HG03354 (cell line): Measurements from ENCODE around the gene ADAT3.
A peak's percentile ranks its signal among the peaks of the same experiment; 100 is the strongest.
"Not testable (repeated sequence)": the region's sequence is repeated elsewhere in the genome, so short reads cannot be mapped to it uniquely, and the experiment has no call there.

Source experiments
- ATAC-seq: cut with Tn5 transposase; IDR thresholded peaks from one replicate; pipeline ENCODE4 v1.9.1; 2021; ENCODE audit warnings: mild to moderate bottlenecking; ENCODE audit not compliant: unreplicated experiment, poor library complexity, severe bottlenecking

ADAT3 gene

DNA sequence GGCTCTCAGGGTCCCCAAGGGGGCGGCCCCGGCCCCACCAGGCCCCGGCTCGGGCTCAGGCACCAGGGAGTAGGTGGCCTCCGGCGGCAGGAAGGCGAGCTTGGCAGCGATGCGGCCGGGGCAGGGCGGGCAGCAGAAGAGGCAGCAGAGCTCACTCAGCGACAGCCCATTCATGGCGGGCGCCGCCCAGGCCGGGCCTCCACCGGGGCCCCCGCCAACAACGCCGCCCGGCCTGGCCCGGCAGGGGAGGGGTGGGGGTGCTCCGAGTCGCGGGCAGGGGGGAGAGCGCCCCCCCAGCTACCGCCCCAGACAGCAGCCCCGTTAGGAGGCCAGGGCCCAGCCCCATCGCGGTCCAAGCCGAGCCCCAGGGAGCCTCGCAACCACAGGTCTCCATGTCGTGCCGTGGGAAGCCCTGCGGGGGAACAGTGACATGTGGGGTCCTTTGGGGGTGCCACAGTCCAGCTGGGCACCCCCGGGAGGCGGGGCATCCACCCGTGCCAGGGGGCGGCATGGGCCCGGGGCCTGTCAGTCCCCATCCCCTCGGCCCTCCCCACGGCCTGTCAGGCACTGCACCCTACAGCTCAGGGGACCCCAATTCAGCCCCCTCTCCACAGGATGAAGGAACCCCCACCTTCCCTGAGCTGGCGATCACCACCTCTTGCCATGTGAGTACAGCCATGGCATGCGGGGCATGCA lies 23.7 kb upstream of the ADAT3 start:
- ATAC-seq = not testable (repeated sequence)

GRCh38 chr19:1882089-1882785 lies 23.0 kb upstream of the ADAT3 start:
- no peak for ATAC-seq

DNA sequence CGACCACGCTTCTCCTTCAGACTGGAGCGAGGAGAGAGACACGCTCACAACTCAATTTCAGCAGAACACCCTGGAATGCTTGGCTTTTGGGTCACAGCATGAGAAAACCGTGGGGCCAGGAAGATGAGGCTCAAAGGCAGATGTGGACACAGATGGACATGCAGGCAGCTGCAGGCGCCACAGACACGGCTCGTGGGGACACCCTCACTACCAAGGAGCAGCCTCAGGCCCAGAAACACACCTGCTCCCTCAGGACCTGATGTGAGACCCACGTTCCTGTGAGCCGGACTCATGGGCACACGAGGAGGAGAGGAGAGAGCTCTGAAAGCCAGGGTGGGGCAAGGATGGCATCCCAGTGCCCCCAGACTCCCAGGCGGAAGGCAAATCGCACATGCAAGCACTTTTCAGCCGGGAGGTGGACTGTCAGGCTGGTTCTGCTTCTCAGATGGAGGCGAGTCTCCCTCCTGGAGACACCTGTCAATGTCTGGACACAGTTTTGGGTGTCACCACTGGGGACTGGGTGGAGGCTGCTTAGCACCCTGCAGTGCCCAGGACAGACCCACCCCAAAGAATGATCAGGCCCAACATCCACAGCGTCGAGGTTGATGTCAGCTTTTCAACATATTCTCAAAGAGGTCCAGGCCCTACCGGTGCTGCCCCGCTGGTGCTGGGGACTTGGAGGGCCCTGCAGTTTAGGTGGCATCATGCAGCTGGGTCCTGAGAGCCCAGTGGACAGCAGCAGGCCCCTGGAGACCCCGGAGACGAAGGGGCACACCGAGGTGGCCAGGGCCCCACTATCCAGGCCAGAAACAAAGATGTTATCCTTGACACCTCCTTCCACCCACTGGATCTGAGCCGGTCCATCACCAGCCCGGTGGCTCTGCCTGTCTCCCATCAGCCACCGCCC lies 22.2 kb upstream of the ADAT3 start:
- no peak for ATAC-seq

DNA sequence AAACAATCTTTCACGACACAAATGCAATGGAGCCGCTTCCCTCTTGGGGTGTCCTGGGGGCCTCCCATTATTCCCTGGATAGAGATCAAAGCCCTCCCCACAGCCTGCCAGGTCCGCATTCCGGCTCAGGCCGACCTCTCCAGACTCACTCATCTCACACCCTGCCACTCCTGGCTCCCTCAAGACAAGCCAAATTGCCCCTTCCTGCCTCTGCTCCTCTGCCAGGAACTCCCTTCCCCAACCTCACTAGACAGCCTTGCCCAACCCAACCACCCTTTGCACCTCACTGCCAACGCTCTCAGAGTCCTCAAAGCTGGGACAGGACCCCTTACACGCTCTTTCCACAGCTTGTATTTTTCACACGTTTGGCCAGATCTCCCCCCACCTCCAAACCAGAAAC lies 21.4 kb upstream of the ADAT3 start:
- no peak for ATAC-seq

DNA sequence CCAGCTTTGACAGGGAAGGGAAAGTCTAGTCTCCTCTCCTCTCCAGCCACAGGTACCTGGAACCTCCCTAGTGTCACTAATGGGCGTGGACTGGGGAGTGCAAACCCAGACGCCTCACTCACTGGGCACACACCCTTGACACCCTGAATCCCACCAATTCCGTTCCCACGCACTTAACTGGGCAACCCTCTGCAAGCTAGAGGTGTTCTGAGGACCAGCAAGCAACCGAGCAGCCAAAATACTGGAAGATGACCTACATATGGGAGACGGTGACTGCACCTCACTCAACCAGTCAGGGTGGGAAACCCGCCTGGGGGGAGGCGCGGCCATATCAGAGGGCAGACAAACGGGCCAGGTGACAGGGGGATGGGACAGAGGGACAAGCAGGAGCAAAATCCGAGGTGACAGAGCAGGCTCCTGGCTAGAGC lies 20.9 kb upstream of the ADAT3 start:
- ATAC-seq = no peak

DNA sequence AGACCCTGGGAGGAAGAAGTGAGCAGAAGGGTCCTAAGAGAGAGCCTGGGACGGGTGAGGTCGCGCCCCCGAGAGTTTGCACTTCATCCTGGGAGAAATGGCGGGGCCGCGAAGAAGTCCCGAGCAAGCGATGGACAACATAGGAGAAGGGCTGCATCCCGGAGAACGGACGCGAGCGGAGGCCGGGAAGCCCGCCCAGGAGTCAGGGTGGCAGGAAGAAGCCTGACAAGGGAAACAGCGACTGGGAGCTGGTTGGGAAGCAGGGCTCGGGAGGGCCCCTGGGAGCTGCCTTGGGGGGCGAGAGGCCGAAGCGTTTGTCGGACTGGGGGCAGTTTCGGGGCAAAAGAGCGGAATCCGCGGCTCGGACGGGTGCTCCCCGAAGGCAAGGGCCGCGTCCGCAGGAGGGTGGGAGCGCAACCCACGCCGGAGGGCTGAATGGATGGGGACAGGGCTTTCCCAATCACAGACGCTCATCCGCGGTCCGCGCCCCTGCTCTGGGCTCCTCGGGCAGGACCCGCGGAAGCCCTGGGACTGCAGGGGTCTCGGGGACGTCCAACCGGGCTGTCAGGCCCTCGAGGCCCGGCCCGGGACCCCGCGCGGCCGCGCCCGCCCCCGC lies 20.4 kb upstream of the ADAT3 start:
- ATAC-seq = peak; percentile 16

DNA sequence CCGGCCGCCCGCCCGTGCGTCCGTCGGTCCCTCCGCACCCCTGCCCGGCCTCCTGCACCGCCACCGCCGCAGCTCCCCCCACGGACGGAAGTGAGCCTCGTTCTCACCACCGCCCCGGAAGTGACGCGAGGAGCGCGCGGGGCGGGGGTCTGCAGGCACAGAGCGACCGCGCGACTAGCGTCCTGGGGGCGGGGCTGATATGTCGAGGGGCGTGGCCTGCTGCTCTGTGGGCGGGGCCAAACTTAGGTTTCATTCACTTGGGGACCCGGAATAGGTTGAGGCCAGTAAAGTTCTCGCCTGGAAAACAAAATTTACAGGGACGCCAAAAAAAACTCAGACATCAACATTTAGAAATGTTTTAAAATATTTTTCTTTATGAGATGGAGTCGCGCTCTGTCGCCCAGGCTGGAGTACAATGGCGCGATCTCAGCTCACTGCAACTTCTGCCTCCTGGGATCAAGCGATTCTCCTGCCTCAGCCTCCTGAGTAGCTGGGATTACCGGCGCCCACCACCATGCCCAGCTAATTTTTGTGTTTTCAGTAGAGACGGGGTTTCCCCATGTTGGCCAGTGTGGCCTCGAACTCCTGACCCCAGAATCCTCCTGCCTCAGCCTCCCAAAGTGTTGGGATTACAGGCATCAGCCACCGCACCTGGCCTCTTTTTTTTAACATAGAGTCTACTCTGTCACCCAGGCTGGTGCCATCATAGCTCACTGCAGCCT lies 19.6 kb upstream of the ADAT3 start, which contains the start of gene ABHD17A:
Gene ABHD17A, minus strand, starts transcription at position 99 of the 722 bp plus-strand sequence. CDS start 3,930 bp downstream, outside the sequence.
- ATAC-seq = peak; percentile 76

- not testable (repeated sequence) for ATAC-seq
Observed at GRCh38 chr19:1886360-1886759, 18.8 kb upstream of the ADAT3 start.

DNA sequence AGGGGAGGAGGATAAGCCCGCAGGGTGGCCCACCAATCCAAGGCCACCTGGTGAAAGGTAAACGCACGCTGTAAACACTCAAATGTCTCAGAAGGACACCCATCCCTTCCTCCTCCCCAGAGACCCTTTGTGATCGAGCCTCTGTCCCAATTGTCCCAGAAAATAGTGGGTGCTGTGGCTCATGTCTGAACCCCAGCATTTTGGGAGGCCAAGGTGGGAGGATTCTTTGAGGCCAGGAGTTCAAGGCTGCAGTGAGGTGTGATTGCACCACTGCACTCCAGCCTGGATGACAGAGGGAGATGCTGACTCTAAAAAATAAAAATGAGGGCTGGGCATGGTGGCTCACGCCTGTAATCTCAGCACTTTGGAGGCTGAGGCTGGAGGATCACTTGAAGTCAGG lies 16.8 kb upstream of the ADAT3 start:
- ATAC-seq = no peak

DNA sequence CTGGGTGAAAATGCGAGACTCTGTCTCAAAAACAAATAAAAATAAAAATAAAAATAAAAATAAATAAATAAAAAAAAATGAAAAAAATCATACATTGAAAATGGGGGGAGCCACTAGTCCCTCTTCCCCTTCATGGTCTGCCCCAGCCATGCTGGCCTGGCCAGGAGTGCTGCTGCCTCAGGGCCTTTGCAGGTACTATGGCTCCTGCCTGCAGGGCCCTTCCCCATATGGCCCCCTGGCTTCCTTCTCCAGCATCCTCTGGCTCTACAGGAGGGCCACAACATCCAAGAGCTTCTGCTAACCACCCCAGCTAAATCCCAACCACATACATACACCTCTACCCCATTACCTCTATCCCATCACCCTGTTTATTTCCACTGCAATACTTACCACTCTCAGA lies 15.3 kb upstream of the ADAT3 start:
- no peak for ATAC-seq

DNA sequence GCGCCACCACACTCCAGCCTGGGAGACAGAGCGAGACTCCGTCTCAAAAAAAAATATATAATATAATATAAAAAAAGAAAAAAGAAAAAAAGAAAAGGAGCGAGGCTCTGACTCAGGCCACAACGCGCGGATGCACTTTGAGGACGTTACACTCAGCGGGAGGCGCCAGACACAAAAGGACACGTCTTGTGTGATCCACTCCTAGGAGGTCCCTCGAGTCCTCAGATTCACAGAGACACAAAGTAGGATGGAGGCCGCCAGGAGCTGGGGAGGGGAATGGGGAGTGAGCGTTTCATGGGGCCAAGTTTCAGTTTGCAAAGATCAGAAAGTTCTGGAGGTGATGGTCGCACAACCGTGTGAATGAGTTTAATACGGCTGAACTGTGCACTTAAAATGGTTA lies 11.4 kb upstream of the ADAT3 start:
- no peak for ATAC-seq

- no peak for ATAC-seq
Observed at GRCh38 chr19:1896508-1896907, 8.7 kb upstream of the ADAT3 start.

GRCh38 chr19:1901940-1902404 lies 3.2 kb upstream of the ADAT3 start:
- no peak for ATAC-seq

- no peak for ATAC-seq
Observed at GRCh38 chr19:1902923-1903322, 2.3 kb upstream of the ADAT3 start.

GRCh38 chr19:1904860-1905109 lies 414 bp upstream of the ADAT3 start:
- ATAC-seq = no peak

GRCh38 chr19:1905863-1906375 lies 720 bp downstream of the ADAT3 start:
- ATAC-seq = no peak

GRCh38 chr19:1906985-1907562 lies 1.9 kb downstream of the ADAT3 start:
- ATAC-seq = no peak

- no peak for ATAC-seq
Observed at GRCh38 chr19:1907563-1908363, 2.6 kb downstream of the ADAT3 start.
